ENCODE data around the gene LMO2. TPM values are rescaled to one million over a fixed set of nuclear protein-coding genes. Genes with fewer than 3 reads are reported as not detected.

The LMO2 gene
- total RNA-seq, 1 experiment from 2014 or later: 0.64 TPM

DNA sequence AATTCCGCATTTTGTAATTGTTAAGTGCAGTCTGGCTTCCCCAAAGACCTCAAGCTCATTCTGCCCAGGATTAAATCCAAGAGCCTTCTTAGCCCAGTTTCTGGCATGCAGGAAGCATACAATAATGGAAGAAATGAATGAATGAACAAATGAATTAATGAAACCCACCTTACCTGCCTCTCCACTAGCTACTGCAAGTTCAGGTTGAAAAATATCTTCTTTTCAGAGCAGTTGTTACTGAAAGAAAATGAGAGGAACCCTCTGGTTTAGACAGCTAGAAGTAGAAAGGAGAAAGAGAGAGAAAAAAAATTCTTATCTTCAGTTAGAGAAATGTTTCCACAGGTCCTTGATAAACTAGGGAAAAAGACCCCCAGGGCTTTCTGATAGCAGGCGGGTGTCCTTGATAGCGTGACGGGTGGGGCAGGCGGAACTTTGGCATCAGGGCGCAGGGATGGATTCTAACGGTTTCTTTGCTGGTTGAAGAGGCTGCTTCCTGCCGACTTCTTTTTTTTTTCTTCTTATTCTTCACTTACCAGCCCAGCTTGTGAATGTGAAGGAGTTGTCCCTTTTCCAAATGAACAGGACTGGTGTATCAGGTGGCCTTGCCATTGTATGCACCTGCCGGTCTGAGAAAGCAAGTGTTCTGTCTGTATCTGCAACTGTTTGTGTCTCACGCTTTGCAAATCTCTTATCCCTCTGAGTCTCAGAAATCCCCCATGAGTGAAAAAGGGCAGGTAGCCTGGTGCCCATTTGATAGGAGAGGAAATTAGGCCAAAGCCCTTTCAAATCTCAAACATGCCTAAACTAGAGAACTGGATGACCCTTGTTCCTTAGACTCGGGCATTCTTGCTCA is 10.0 kb downstream of the LMO2 start:
- DNase-seq (ENCODE audit: low read depth, low spot score) (no peak), ATAC-seq (no peak)
- TF ChIP-seq, protein P1, sequence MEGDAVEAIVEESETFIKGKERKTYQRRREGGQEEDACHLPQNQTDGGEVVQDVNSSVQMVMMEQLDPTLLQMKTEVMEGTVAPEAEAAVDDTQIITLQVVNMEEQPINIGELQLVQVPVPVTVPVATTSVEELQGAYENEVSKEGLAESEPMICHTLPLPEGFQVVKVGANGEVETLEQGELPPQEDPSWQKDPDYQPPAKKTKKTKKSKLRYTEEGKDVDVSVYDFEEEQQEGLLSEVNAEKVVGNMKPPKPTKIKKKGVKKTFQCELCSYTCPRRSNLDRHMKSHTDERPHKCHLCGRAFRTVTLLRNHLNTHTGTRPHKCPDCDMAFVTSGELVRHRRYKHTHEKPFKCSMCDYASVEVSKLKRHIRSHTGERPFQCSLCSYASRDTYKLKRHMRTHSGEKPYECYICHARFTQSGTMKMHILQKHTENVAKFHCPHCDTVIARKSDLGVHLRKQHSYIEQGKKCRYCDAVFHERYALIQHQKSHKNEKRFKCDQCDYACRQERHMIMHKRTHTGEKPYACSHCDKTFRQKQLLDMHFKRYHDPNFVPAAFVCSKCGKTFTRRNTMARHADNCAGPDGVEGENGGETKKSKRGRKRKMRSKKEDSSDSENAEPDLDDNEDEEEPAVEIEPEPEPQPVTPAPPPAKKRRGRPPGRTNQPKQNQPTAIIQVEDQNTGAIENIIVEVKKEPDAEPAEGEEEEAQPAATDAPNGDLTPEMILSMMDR (IDR thresholded peaks at IDR 0.05): no peak
- TF ChIP-seq SIN3A (IDR thresholded peaks at IDR 0.05; ENCODE audit: borderline replicate concordance, insufficient read depth, low read depth, low read length): no peak
- TF ChIP-seq TCF7L2 (IDR thresholded peaks at IDR 0.05; ENCODE audit: low read depth, low read length): no peak
- TF ChIP-seq REST (IDR thresholded peaks at IDR 0.05; ENCODE audit: insufficient read depth in 1 of 2, low read depth in 2 of 2, low read length in 1 of 2): no peak
- no peak for TF ChIP-seq POLR2AphosphoS5 (IDR thresholded peaks at IDR 0.05; ENCODE audit: low read depth, low read length)
- H3K27me3 ChIP-seq (ENCODE audit: control insufficient read depth, insufficient read depth, low read length): peaks cover 24% of the 10 kb centered on the region
- in situ Hi-C loops (cut with HindIII; ENCODE audit: low pct_unique_long_range_greater_than_20kb, low sequenced_read_pairs) (no loop called here), intact Hi-C loops (cut with micrococcal nuclease; ENCODE audit: unreplicated experiment) (no loop called here)
- H3K27ac ChIP-seq (ENCODE audit: low read length): no peak overlapping the region
- POLR2A ChIA-PET: no interaction called here
- CTCF ChIA-PET: no interaction called here
- H3K4me3 ChIP-seq (ENCODE audit: low read depth in 2 of 2, low read length in 2 of 2): no peak overlapping the region
- no TSS peak for BruUV-seq (replicated peaks)
- no peaks in the 10 kb centered on the region for H3K36me3 ChIP-seq (ENCODE audit: control insufficient read depth, insufficient read depth, low read length)
- no peaks in the 10 kb centered on the region for H3K9me3 ChIP-seq (ENCODE audit: control insufficient read depth, insufficient read depth, low read depth, low read length)
- no peaks in the 10 kb centered on the region for H3K4me1 ChIP-seq (ENCODE audit: control insufficient read depth, insufficient read depth, low read length)

GRCh38 chr11:33880979-33881378 is 10.9 kb downstream of the LMO2 start:
- Histone ChIP-seq H3K4me1 (ENCODE audit: control insufficient read depth, insufficient read depth, low read length) (no peaks in the 10 kb centered on the region), H3K4me3 (ENCODE audit: low read depth in 2 of 2, low read length in 2 of 2) (no peak overlapping the region), H3K9me3 (ENCODE audit: control insufficient read depth, insufficient read depth, low read depth, low read length) (no peaks in the 10 kb centered on the region), H3K27me3 (ENCODE audit: control insufficient read depth, insufficient read depth, low read length) (peaks cover 30% of the 10 kb centered on the region), H3K27ac (ENCODE audit: low read length) (no peak overlapping the region), H3K36me3 (ENCODE audit: control insufficient read depth, insufficient read depth, low read length) (no peaks in the 10 kb centered on the region)
- ChIA-PET CTCF (no interaction called here), POLR2A (no interaction called here)
- BruUV-seq (replicated peaks): no TSS peak
- ATAC-seq: no peak
- intact Hi-C loops (cut with micrococcal nuclease; ENCODE audit: unreplicated experiment): no loop called here
- no peak for DNase-seq (ENCODE audit: low read depth, low spot score)
- in situ Hi-C loops (cut with HindIII; ENCODE audit: low pct_unique_long_range_greater_than_20kb, low sequenced_read_pairs): no loop called here
- no peak for TF ChIP-seq SIN3A (IDR thresholded peaks at IDR 0.05; ENCODE audit: borderline replicate concordance, insufficient read depth, low read depth, low read length)
- TF ChIP-seq, protein P1 (IDR thresholded peaks at IDR 0.05): no peak
- TF ChIP-seq TCF7L2 (IDR thresholded peaks at IDR 0.05; ENCODE audit: low read depth, low read length): no peak
- TF ChIP-seq REST (IDR thresholded peaks at IDR 0.05; ENCODE audit: insufficient read depth in 1 of 2, low read depth in 2 of 2, low read length in 1 of 2): no peak
- no peak for TF ChIP-seq POLR2AphosphoS5 (IDR thresholded peaks at IDR 0.05; ENCODE audit: low read depth, low read length)
